NB4 (cell line): ENCODE measurements around the gene LRRC10.

Experiments
- MYC ChIP-seq: IDR thresholded peaks from 2 replicates; pipeline ENCODE4 v1.6.1; 2011; ENCODE audit warnings: low read depth, low read length
- POLR2A ChIP-seq: IDR thresholded peaks from 2 replicates; pipeline ENCODE4 v1.6.1; 2011; ENCODE audit warnings: mild to moderate bottlenecking; ENCODE audit not compliant: insufficient read length; ENCODE audit errors: extremely low read depth
- TF ChIP-seq, protein P1 (sequence below): IDR thresholded peaks from one replicate; pipeline ENCODE4 v1.5.1; 2012; ENCODE audit warnings: low read depth, low read length

GRCh38 chr12:69608114-69608513 is 2.6 kb downstream of the LRRC10 start:
- TF ChIP-seq, protein P1, sequence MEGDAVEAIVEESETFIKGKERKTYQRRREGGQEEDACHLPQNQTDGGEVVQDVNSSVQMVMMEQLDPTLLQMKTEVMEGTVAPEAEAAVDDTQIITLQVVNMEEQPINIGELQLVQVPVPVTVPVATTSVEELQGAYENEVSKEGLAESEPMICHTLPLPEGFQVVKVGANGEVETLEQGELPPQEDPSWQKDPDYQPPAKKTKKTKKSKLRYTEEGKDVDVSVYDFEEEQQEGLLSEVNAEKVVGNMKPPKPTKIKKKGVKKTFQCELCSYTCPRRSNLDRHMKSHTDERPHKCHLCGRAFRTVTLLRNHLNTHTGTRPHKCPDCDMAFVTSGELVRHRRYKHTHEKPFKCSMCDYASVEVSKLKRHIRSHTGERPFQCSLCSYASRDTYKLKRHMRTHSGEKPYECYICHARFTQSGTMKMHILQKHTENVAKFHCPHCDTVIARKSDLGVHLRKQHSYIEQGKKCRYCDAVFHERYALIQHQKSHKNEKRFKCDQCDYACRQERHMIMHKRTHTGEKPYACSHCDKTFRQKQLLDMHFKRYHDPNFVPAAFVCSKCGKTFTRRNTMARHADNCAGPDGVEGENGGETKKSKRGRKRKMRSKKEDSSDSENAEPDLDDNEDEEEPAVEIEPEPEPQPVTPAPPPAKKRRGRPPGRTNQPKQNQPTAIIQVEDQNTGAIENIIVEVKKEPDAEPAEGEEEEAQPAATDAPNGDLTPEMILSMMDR, result no peak
- TF ChIP-seq POLR2A (no peak), MYC (no peak)
